GM19438 (cell line): ENCODE measurements around the gene DYRK3.

ENCODE experiments used
- ATAC-seq: cut with Tn5 transposase; IDR thresholded peaks from one replicate; pipeline ENCODE4 v1.9.1; 2021; ENCODE audit warnings: low read depth; ENCODE audit not compliant: unreplicated experiment

The DYRK3 gene

DNA sequence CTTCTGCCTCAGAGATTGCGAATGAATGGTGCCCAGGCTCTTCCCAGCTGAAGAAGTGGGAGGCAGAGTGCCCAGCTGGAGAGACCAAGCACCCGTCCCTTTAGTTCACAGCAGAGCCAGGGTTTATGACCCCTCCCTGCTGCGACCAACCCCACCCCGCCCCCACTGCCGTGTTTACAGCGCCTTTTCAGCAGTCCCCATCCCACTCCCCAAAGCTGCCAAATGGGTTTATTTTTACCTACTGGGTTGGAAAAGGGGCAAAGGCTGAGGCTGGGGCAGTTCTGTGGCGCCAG lies 23.6 kb downstream of the DYRK3 start:
- no peak for ATAC-seq

DNA sequence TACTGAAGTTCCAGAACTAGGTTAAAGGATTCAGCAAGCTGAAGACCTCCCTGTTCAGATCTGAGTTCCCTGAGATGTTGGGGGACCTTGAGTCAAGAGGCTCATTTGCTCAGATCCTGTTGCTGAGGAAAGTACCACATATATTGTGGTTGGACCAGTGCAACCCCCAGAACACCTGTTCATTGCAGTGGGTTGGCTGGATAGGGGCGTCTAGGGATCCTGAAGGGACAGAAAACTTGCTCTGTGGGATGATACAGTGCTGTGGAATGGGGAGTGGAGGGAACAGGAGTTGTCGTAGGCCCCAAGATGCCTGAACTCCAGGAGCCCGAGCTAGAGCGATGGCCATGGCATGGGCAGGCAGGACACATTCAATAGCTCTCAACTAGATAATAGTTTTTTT lies 24.8 kb downstream of the DYRK3 start:
- ATAC-seq, result no peak

GRCh38 chr1:206661161-206661820 lies 26.0 kb downstream of the DYRK3 start:
- no peak for ATAC-seq

DNA sequence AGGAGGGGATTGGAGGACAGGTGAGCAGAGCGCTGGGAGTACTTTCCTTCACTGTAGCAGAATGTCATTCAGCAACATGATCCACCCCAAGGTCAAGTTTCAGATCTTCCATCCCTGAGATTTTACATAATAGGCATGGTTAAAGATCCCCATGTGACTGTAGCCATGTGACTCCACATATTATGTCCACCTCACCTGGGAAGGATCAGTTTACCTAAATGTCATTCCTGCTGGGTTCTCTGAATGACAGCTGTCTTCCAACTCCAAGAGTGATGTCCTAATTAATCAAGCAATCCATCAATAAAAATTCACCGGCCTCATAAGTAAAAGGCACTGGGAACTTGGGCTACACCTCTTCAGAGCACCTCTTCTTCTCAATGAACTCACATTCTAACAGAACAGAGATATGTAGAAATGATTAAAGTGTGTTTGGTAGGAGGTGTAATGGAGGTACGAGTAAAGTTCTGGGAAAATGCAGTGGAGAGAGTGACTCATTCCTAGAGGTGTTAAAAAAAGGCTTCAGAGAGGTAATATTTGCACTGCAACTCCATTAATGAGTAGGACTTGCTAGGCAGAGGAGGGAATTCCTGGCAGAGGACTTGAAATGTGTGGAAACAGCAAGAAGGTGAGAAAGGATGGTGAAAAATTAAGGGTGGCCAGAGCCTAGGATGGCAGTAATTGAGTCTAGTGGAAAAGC lies 27.2 kb downstream of the DYRK3 start:
- no peak for ATAC-seq

GRCh38 chr1:206663362-206663761 lies 28.0 kb downstream of the DYRK3 start:
- ATAC-seq, result no peak

GRCh38 chr1:206663832-206664652 lies 28.7 kb downstream of the DYRK3 start:
- no peak for ATAC-seq

- no peak for ATAC-seq
Observed at GRCh38 chr1:206664740-206665139, 29.4 kb downstream of the DYRK3 start.

- no peak for ATAC-seq
Observed at GRCh38 chr1:206666031-206666561, 30.8 kb downstream of the DYRK3 start.

GRCh38 chr1:206666954-206667665 lies 31.8 kb downstream of the DYRK3 start:
- no peak for ATAC-seq

DNA sequence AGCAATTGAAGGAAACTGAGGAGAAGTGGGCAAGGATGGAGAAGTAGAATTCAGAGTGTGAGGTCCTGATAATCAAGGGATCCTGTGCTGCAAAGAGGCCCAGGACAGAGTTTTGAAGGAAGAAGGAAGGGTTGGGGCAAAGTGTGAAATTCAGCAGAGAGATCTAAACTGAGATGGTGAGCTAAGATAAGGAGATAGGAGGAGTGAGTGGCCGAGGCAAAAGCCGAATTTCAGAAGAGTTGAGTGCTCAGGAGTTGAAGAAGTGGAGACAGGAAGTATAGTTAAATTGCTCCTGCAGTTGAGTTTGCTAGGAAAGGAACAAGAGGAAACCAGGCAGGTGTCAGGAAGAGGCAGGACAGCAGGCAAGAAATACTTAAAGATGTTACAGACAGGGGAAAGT lies 33.0 kb downstream of the DYRK3 start:
- no peak for ATAC-seq

GRCh38 chr1:206668874-206669410 lies 33.6 kb downstream of the DYRK3 start:
- ATAC-seq, result no peak

DNA sequence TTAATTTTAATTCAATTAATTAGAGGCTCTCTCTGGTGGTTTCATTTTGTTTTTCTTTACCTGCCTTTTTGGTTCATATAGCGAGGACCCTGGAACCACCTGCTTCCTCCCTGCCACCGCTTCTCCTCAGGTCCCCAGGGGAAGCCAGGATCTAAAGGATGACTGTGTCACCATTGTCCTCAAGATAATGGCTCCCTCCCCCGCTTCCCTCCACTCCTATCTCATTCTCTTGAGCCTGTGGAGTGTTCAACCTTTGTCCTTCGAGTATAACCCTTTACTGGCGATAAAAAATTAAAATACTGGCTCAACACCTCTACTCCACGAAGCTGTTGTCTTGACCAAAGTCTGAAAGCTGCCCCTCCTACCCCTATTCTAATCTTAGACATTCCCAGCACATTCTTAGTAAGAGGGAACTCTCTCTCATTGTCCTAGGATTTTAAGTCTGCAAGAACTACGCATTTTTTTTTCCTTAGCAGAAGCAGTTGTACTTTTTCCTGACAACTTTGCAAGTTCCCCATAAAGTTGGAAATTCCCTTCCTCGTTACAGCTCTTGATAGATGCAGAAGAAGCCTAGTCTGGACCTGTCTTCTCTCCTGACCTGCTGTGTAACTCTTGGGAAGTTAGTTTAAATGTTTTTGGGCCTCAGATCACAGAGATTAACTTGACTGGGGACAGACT lies 36.8 kb downstream of the DYRK3 start:
- no peak for ATAC-seq

DNA sequence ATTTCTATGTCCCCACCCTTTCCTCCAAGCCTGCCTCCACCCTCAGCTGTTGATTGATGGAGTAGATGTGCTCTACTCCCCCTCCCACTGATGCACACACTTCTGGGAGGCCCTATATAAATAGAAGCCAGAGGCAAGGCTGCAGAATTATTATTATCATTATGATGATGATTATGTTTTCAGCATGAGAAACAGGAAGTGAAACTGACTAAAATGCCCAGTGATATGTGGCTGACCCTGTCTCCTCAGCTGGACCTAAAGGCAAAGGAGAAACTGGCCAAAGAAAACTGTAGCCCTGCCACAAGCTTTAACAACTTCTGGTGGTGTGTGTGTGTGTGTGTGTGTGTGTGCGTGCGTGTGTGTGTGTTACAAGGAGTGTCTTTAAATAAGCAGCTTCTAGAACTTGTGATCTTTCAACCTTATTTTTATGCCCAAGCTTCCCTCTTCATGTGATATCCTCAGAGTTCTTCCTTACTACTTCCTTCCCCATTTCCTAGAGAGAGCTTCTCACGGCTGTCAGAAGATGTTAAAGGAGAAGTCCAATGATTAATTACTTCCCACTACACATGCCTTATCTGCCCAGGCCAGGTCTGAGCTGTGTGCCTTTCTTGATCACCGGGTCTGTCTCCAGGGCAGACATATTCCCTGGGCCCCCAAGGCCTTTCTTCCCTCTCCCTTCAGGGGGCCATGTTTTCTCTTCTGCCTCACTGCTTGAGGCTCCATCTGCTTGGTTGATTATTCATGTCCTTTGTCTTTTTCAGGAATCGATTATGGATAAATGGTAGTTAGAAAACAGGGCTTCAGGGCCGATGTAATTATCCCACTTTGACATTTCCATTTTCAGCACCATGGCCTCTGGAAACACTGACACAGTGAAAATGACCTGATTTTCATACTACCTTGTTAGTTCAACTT lies 37.8 kb downstream of the DYRK3 start:
- ATAC-seq, result no peak

GRCh38 chr1:206674236-206674635 lies 38.9 kb downstream of the DYRK3 start:
- ATAC-seq, result no peak

DNA sequence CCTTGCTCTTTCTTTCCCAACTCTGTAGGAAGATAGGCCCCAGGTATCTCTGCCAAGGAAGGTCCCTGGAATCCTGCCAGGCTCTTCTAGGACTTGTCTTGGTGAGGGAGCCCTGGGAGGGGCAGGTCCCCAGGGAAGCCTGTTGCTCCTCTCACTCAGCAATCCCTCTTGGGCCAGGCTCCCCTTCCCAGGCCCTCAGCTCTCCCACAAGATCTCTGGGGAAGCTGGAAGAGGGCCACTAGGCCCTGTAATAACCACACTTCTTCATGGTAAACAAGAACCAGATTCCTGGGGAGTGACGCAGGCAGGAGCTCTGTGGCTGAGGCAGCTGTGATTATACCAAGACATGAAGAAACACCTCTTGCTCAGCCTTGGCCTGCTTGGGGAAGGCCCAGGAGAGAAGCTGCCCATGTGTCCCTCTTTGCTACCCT lies 39.4 kb downstream of the DYRK3 start:
- no peak for ATAC-seq

- no peak for ATAC-seq
Observed at GRCh38 chr1:206676499-206676898, 41.2 kb downstream of the DYRK3 start.

- no peak for ATAC-seq
Observed at GRCh38 chr1:206678490-206678889, 43.2 kb downstream of the DYRK3 start.

DNA sequence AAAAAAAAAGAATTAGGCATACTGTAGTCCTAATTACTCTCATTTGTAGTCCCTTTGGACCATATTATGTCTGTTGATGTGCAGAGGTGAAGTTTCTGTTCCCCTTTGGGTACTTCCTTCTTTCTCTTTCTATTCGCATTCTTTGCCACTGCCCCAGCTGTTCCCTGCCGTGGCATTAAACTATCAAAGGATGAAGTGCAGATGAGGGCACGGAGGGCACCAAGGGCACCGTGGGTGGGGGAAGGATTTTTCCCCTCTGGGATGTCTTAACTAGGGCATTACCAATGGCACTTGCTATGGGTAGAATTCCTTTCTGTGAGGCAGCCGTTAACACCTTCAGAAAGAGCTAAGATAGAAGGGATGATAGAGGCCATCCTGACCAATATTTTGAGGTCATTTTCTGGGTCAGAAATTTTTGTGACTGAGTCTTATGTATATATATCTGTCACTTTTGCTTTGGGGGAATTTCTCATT lies 44.4 kb downstream of the DYRK3 start:
- peak; percentile 77 for ATAC-seq

DNA sequence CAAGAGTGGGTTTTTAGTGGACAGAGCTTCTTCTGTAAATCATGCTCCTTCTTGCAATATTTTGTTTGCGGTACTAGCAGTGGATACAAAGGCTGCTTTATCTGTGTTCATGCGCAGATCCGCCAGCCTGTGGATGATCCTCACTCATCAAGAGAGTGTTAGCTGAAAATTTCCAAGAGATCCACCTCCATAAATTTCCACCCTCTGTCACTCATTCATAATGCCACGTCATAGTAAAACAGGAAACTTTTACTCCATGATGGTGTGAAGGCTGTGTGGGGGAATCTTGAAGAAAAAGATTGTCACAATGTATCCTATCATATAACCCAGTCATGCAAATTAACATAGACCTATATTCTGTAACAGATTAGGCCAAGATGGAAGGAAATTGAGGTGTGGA lies 44.9 kb downstream of the DYRK3 start:
- ATAC-seq, result no peak
